Measurements from ENCODE around the gene CBFA2T3.

CBFA2T3 gene

GRCh38 chr16:88957887-88958577 is 19.0 kb downstream of the CBFA2T3 start:
- no peak for DNase-seq

- no peak for DNase-seq
Observed at GRCh38 chr16:88957433-88957767, 19.6 kb downstream of the CBFA2T3 start.

- DNase-seq, result no peak
Observed at GRCh38 chr16:88956546-88957432, 20.2 kb downstream of the CBFA2T3 start.

- no peak for DNase-seq
Observed at GRCh38 chr16:88955906-88956305, 21.1 kb downstream of the CBFA2T3 start.

GRCh38 chr16:88953003-88953690 is 23.9 kb downstream of the CBFA2T3 start:
- no peak for DNase-seq

GRCh38 chr16:88951989-88952388 is 25.0 kb downstream of the CBFA2T3 start:
- no peak for DNase-seq

GRCh38 chr16:88951501-88951900 is 25.5 kb downstream of the CBFA2T3 start:
- DNase-seq, result no peak

GRCh38 chr16:88948781-88949490 is 28.1 kb downstream of the CBFA2T3 start:
- no peak for DNase-seq

GRCh38 chr16:88945473-88945872 is 31.5 kb downstream of the CBFA2T3 start:
- no peak for DNase-seq

- DNase-seq, result no peak
Observed at GRCh38 chr16:88943741-88944140, 33.3 kb downstream of the CBFA2T3 start.

- no peak for DNase-seq
Observed at GRCh38 chr16:88943131-88943664, 33.8 kb downstream of the CBFA2T3 start.

GRCh38 chr16:88941913-88942909 is 34.8 kb downstream of the CBFA2T3 start:
- no peak for DNase-seq

- DNase-seq, result no peak
Observed at GRCh38 chr16:88940862-88941817, 35.9 kb downstream of the CBFA2T3 start.

GRCh38 chr16:88939972-88940861 is 36.8 kb downstream of the CBFA2T3 start:
- DNase-seq, result no peak

GRCh38 chr16:88939245-88939971 is 37.6 kb downstream of the CBFA2T3 start:
- DNase-seq, result no peak

- no peak for DNase-seq
Observed at GRCh38 chr16:88938777-88939244, 38.2 kb downstream of the CBFA2T3 start.

GRCh38 chr16:88938119-88938776 is 38.8 kb downstream of the CBFA2T3 start:
- no peak for DNase-seq

- no peak for DNase-seq
Observed at GRCh38 chr16:88937206-88937621, 39.8 kb downstream of the CBFA2T3 start.

All from fibroblast of skin of right quadriceps (primary cell).